Keratinocyte (primary cell): ENCODE measurements around the gene GPX3. TPM values are rescaled to one million over a fixed set of nuclear protein-coding genes. Genes with fewer than 3 reads are reported as not detected.

Experiments used
- DNase-seq: peaks from one replicate; pipeline ENCODE4 v3.0.0-alpha.2; 2011; ENCODE audit warnings: low read depth, missing footprints, low spot score
- FAIRE-seq: peaks from 2 replicates; lab custom pipeline; 2011; peaks lifted over from hg19 to GRCh38; lab: Jason Lieb, UNC
- H2AFZ ChIP-seq: 2 replicates; pipeline ENCODE4 v1.6.0; 2012; ENCODE audit warnings: low read length, control low read depth, inconsistent platforms; ENCODE audit not compliant: control insufficient read depth
- H3K27ac ChIP-seq: 2 replicates; pipeline ENCODE4 v1.5.1; 2011; ENCODE audit warnings: low read length; ENCODE audit not compliant: control insufficient read depth, insufficient read depth
- H3K27me3 ChIP-seq: 3 replicates; pipeline ENCODE4 v1.6.0; 2011; ENCODE audit warnings: low read length; ENCODE audit not compliant: control insufficient read depth, insufficient read depth; ENCODE audit errors: extremely low read depth
- H3K36me3 ChIP-seq, 2 experiments: 2 replicates in 1 of 2; 3 replicates in 1 of 2; pipeline ENCODE4 v1.5.1; 2011; ENCODE audit warnings: low read length in 2 of 2, mild to moderate bottlenecking in 1 of 2; ENCODE audit not compliant: control insufficient read depth in 2 of 2, insufficient read depth in 2 of 2; ENCODE audit errors: extremely low read depth in 1 of 2
- H3K4me1 ChIP-seq: 3 replicates; pipeline ENCODE4 v1.5.1; 2011; ENCODE audit warnings: low read length; ENCODE audit not compliant: control insufficient read depth, insufficient read depth; ENCODE audit errors: extremely low read depth
- H3K4me2 ChIP-seq: 3 replicates; pipeline ENCODE4 v1.6.0; 2011; ENCODE audit warnings: low read depth, low read length; ENCODE audit not compliant: control insufficient read depth, insufficient read depth; ENCODE audit errors: extremely low read depth
- H3K4me3 ChIP-seq, 3 experiments: fragments of 200-600 bp in 1 of 3; sonication (generic) in 1 of 3; 2 replicates in 2 of 3; 3 replicates in 1 of 3; pipeline ENCODE4 v1.5.1; 2011 to 2016; ENCODE audit warnings: low read length in 3 of 3, mild to moderate bottlenecking in 3 of 3, control low read depth in 2 of 3, inconsistent platforms in 1 of 3, low read depth in 1 of 3, mixed read lengths in 1 of 3, mixed run types in 1 of 3, moderate library complexity in 1 of 3; ENCODE audit not compliant: control insufficient read depth in 2 of 3, insufficient read depth in 2 of 3; ENCODE audit errors: extremely low read depth in 1 of 3
- H3K79me2 ChIP-seq: 2 replicates; pipeline ENCODE4 v1.6.0; 2012; ENCODE audit warnings: low read length; ENCODE audit not compliant: control insufficient read depth, insufficient read depth
- H3K9ac ChIP-seq: 3 replicates; pipeline ENCODE4 v1.6.0; 2011; ENCODE audit warnings: low read length; ENCODE audit not compliant: control insufficient read depth, insufficient read depth; ENCODE audit errors: extremely low read depth
- H3K9me1 ChIP-seq: 3 replicates; pipeline ENCODE4 v1.6.0; 2011; ENCODE audit warnings: low read length; ENCODE audit not compliant: control insufficient read depth, insufficient read depth; ENCODE audit errors: extremely low read depth
- H3K9me3 ChIP-seq: 2 replicates; pipeline ENCODE4 v1.5.1; 2012; ENCODE audit warnings: low read depth, low read length; ENCODE audit not compliant: control insufficient read depth
- H4K20me1 ChIP-seq: 3 replicates; pipeline ENCODE4 v1.6.0; 2011; ENCODE audit warnings: low read length; ENCODE audit not compliant: control insufficient read depth, insufficient read depth; ENCODE audit errors: extremely low read depth
- CTCF ChIP-seq, 3 experiments: IDR thresholded peaks in 1 of 3; conservative IDR thresholded peaks in 1 of 3; optimal IDR thresholded peaks in 1 of 3; 2 replicates in 2 of 3; 3 replicates in 1 of 3; pipeline versions ENCODE3 to v1.5.1; 2011; ENCODE audit warnings: low read length in 3 of 3, mild to moderate bottlenecking in 3 of 3, moderate library complexity in 2 of 3, control low read depth in 1 of 3, inconsistent platforms in 1 of 3; ENCODE audit not compliant: insufficient read depth in 2 of 3; ENCODE audit errors: extremely low read depth in 1 of 3
- EZH2 ChIP-seq: IDR thresholded peaks from one replicate; pipeline ENCODE4 v1.6.1; 2012; ENCODE audit warnings: inconsistent platforms, mild to moderate bottlenecking, low read length, moderate library complexity
- dilution Hi-C: fragments of 300-500 bp; cut with MboI; formaldehyde crosslinking; loops from one replicate; pipeline ENCODE4 v1.7.0; 2020; ENCODE audit warnings: low sequenced_read_pairs; ENCODE audit not compliant: extremely low pct_ligation_motif_present
- polyA plus RNA-seq, 5 experiments: library from polyadenylated mRNA; depleted of rRNA in 3 of 5; stranded (reverse) in 3 of 5; stranded (forward) in 1 of 5; unstranded in 1 of 5; fragments of >200 nt; gene quantifications; 1 replicate in 1 of 5; 2 replicates in 3 of 5; 3 replicates in 1 of 5; pipeline versions ENCODE4 v1.2.1 to v1.2.3, GENCODE V29; 2011 to 2012; ENCODE audit warnings: missing spikeins in 2 of 5, low read depth in 1 of 5, low replicate concordance in 1 of 5

Gene GPX3
- polyA plus RNA-seq, 1 donor (not counting 4 experiments of a cell fraction or from before 2014, with no cell fraction given), result 120 TPM

GRCh38 chr5:151008906-151009305, 11.5 kb upstream of the GPX3 start:
- dilution Hi-C loops, result no loop called here
- Histone ChIP-seq H3K4me3 (no peak overlapping the region), H2AFZ (no peak overlapping the region), H3K36me3 (no peaks in the 10 kb centered on the region), H3K79me2 (no peaks in the 10 kb centered on the region), H4K20me1 (no peaks in the 10 kb centered on the region), H3K27ac (no peak overlapping the region), H3K4me2 (no peak overlapping the region), H3K4me1 (no peaks in the 10 kb centered on the region), H3K27me3 (no peaks in the 10 kb centered on the region), H3K9ac (no peak overlapping the region), H3K9me1 (no peaks in the 10 kb centered on the region), H3K9me3 (no peaks in the 10 kb centered on the region)
- FAIRE-seq (no peak), DNase-seq (no peak)
- no peak for TF ChIP-seq EZH2
- TF ChIP-seq CTCF (optimal IDR thresholded peaks at IDR 0.05 in 1 of 3, IDR thresholded peaks at IDR 0.05 in 1 of 3, conservative IDR thresholded peaks at IDR 0.05 in 1 of 3; ENCODE audit: extremely low read depth in 1 of 3, insufficient read depth in 2 of 3, low read length in 3 of 3), result no peak

GRCh38 chr5:151012862-151013261, 7.5 kb upstream of the GPX3 start:
- H3K9me1 ChIP-seq, result no peaks in the 10 kb centered on the region
- no peak overlapping the region for H3K9ac ChIP-seq
- no peak overlapping the region for H3K4me3 ChIP-seq
- no peak for FAIRE-seq
- H3K4me2 ChIP-seq, result no peak overlapping the region
- no peaks in the 10 kb centered on the region for H3K36me3 ChIP-seq
- no peaks in the 10 kb centered on the region for H3K79me2 ChIP-seq
- no peaks in the 10 kb centered on the region for H4K20me1 ChIP-seq
- no peak for DNase-seq
- no peaks in the 10 kb centered on the region for H3K27me3 ChIP-seq
- dilution Hi-C loops, result no loop called here
- no peaks in the 10 kb centered on the region for H3K9me3 ChIP-seq
- H3K4me1 ChIP-seq, result no peaks in the 10 kb centered on the region
- H3K27ac ChIP-seq, result no peak overlapping the region
- TF ChIP-seq CTCF (optimal IDR thresholded peaks at IDR 0.05 in 1 of 3, IDR thresholded peaks at IDR 0.05 in 1 of 3, conservative IDR thresholded peaks at IDR 0.05 in 1 of 3; ENCODE audit: extremely low read depth in 1 of 3, insufficient read depth in 2 of 3, low read length in 3 of 3) (no peak), EZH2 (no peak)
- no peak overlapping the region for H2AFZ ChIP-seq
